Measurements from ENCODE around the gene GID8. TPM values are rescaled to one million over a fixed set of nuclear protein-coding genes. Genes with fewer than 3 reads are reported as not detected.

Gene GID8
- total RNA-seq, 4 donors from 2014 or later, result 16.4 to 48.6 (median 40.0) TPM

GRCh38 chr20:62911701-62912280 lies 26.2 kb upstream of the GID8 start:
- H3K36me3 ChIP-seq, result no peaks in the 10 kb centered on the region
- DNase-seq, result no peak
- peaks cover under 1 to 8% of the 10 kb centered on the region in 2 donors for H3K4me1 ChIP-seq
- H3K4me3 ChIP-seq, result no peak overlapping the region
- no peaks in the 10 kb centered on the region for H3K9me3 ChIP-seq
- no peak for TF ChIP-seq POLR2A (IDR thresholded peaks at IDR 0.05)
- no peak for TF ChIP-seq CTCF (IDR thresholded peaks at IDR 0.05)
- H3K27ac ChIP-seq, result no peak overlapping the region
- H3K27me3 ChIP-seq, result no peaks in the 10 kb centered on the region
- intact Hi-C loops (cut with DNase I; ENCODE audit: low total_unique reads), result no loop called here

GRCh38 chr20:62913043-62913630 lies 24.8 kb upstream of the GID8 start:
- Histone ChIP-seq H3K36me3 (no peaks in the 10 kb centered on the region), H3K9me3 (no peaks in the 10 kb centered on the region), H3K4me1 (peaks cover 5 to 21% of the 10 kb centered on the region in 2 donors), H3K27ac (no peak overlapping the region), H3K4me3 (no peak overlapping the region), H3K27me3 (no peaks in the 10 kb centered on the region)
- no peak for TF ChIP-seq CTCF (IDR thresholded peaks at IDR 0.05)
- TF ChIP-seq POLR2A (IDR thresholded peaks at IDR 0.05), result no peak
- intact Hi-C loops (cut with DNase I; ENCODE audit: low total_unique reads), result no loop called here
- no peak for DNase-seq

GRCh38 chr20:62914436-62914835 lies 23.5 kb upstream of the GID8 start:
- Histone ChIP-seq H3K4me3 (no peak overlapping the region), H3K27me3 (no peaks in the 10 kb centered on the region), H3K4me1 (peaks cover 5 to 21% of the 10 kb centered on the region in 2 donors), H3K9me3 (no peaks in the 10 kb centered on the region), H3K36me3 (no peaks in the 10 kb centered on the region), H3K27ac (no peak overlapping the region)
- intact Hi-C loops (cut with DNase I; ENCODE audit: low total_unique reads), result no loop called here
- no peak for DNase-seq
- no peak for TF ChIP-seq POLR2A (IDR thresholded peaks at IDR 0.05)

GRCh38 chr20:62914970-62915457 lies 22.9 kb upstream of the GID8 start:
- Histone ChIP-seq H3K27ac (no peak overlapping the region), H3K36me3 (no peaks in the 10 kb centered on the region), H3K4me3 (no peak overlapping the region), H3K9me3 (no peaks in the 10 kb centered on the region), H3K27me3 (no peaks in the 10 kb centered on the region), H3K4me1 (peaks cover 5 to 22% of the 10 kb centered on the region in 2 donors)
- no peak for DNase-seq
- intact Hi-C loops (cut with DNase I; ENCODE audit: low total_unique reads), result no loop called here
- no peak for TF ChIP-seq CTCF (IDR thresholded peaks at IDR 0.05)
- no peak for TF ChIP-seq POLR2A (IDR thresholded peaks at IDR 0.05)

- H3K9me3 ChIP-seq, result no peaks in the 10 kb centered on the region
- intact Hi-C loops (cut with DNase I; ENCODE audit: low total_unique reads), result no loop called here
- TF ChIP-seq CTCF (IDR thresholded peaks at IDR 0.05) (no peak), POLR2A (IDR thresholded peaks at IDR 0.05) (no peak)
- H3K27me3 ChIP-seq, result no peaks in the 10 kb centered on the region
- no peak for DNase-seq
- H3K36me3 ChIP-seq, result no peaks in the 10 kb centered on the region
- H3K27ac ChIP-seq, result no peak overlapping the region
- H3K4me1 ChIP-seq, result peaks cover 8 to 25% of the 10 kb centered on the region in 2 donors
- no peak overlapping the region for H3K4me3 ChIP-seq
Observed at GRCh38 chr20:62916703-62917476, 21.1 kb upstream of the GID8 start.

Data from uterus (tissue), 4 donors.